Measurements from ENCODE around the gene ZWILCH.

DNA sequence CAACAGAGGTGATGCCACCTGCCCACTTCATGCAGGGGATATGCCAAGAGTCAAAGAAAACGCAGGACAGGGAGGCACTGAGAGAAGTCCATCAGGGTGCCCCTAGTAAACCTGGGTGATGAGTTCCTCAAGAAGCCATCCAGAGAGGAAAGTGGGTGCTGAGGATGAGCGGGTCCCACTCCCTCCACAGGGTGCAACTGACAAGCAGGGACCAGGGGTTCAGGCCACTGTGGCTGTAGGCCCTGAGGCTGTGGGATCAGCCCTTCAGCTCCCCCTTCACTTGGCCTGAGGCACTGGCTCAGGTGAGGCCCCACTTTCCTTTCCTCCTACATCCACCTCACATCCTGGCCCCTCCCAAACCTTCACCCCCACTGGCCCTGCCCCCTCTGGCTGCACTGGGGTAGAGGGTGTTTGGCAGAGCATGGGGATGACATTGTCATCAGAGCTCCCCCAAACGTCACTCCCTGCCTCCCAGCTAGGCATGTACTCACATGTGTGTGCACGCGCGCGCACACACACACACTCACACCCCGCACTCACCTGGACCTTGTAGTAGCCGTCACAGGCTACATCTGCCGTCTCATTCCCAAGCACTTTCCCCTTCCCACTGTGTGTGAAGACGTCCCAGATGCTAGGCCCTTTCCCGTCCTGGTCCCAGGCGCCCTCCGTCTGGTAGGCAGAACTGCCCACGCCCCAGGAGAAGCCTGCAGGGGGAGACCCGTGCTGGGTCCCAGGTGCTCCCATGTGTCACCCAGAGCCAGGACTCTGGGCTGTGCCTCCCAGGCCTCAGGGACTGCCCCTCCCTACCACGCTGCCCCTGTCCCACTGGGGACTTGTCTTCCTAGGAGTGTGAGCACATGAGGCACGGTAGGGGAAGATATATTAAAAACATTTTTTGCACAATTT lies 59.3 kb downstream of the ZWILCH start:
- TF ChIP-seq, protein P1, sequence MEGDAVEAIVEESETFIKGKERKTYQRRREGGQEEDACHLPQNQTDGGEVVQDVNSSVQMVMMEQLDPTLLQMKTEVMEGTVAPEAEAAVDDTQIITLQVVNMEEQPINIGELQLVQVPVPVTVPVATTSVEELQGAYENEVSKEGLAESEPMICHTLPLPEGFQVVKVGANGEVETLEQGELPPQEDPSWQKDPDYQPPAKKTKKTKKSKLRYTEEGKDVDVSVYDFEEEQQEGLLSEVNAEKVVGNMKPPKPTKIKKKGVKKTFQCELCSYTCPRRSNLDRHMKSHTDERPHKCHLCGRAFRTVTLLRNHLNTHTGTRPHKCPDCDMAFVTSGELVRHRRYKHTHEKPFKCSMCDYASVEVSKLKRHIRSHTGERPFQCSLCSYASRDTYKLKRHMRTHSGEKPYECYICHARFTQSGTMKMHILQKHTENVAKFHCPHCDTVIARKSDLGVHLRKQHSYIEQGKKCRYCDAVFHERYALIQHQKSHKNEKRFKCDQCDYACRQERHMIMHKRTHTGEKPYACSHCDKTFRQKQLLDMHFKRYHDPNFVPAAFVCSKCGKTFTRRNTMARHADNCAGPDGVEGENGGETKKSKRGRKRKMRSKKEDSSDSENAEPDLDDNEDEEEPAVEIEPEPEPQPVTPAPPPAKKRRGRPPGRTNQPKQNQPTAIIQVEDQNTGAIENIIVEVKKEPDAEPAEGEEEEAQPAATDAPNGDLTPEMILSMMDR (conservative IDR thresholded peaks at IDR 0.05) = no peak
- no peak for TF ChIP-seq ZFX (IDR thresholded peaks at IDR 0.05)
